ENCODE measurements around the gene SLC4A3.

Gene SLC4A3

DNA sequence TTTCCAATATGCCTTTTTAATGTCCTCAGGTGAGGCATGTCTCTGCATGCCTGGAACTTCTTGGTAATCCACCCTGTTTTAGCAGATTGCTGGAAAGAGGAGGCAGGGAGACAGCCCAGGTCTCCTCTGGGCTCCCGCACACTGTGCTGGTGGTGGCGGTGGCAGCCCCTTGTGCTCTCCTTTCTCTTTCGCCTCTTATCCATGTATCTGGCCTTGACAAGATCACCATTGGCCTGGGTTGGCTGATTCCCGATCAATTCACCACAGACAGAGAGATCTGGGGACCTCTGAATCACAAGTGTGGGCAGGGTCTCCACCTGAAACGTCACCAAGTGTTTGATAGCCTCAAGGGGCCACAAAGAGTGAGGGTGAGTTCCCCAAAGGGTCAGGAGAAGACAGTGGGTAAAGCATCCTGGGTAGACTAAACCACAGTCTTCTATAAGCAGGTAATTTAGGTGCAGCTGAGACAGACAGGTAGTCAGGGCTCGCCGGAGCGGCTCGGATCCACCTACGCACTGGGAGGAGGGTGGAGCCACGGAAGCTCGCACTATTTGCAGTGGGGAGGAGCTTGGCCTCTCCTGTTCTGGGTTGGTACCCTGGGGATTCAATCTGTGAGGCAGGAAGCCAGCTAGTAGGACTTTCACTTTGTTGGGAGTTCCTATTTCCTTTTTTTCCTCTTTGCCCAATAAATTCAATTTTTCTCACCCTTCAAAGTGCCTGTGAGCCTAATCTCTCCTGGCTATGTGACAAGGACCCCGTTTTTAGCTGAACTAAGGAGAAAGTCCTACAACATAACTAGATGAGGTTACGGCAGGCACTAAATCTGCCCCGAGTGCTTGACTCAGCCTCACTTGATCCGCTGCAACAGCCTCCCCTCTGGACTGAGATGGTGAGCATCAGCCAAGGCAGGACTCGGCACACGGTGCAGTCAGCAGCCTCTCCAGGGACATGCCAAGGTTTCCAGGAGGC is 57.6 kb downstream of the SLC4A3 start:
- DNase-seq: no peak

DNA sequence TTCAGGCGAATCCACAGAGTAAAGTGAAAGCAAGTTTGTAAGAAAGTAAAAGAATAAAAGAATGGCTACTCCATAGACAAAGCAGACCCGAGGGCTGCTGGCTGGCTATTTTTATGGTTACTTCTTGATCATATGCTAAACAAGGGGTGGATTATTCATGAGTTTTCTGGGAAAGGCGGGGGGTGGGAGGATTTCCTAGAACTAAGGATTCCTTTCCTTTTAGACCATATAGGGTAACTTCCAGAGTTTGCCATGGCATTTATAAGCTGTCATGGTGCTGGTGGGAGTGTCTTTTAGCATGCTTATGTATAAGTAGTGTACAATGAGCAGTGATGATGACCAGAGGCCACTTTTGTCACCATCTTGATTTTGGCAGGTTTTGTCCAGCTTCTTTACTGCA is 59.8 kb downstream of the SLC4A3 start:
- no peak for DNase-seq

DNA sequence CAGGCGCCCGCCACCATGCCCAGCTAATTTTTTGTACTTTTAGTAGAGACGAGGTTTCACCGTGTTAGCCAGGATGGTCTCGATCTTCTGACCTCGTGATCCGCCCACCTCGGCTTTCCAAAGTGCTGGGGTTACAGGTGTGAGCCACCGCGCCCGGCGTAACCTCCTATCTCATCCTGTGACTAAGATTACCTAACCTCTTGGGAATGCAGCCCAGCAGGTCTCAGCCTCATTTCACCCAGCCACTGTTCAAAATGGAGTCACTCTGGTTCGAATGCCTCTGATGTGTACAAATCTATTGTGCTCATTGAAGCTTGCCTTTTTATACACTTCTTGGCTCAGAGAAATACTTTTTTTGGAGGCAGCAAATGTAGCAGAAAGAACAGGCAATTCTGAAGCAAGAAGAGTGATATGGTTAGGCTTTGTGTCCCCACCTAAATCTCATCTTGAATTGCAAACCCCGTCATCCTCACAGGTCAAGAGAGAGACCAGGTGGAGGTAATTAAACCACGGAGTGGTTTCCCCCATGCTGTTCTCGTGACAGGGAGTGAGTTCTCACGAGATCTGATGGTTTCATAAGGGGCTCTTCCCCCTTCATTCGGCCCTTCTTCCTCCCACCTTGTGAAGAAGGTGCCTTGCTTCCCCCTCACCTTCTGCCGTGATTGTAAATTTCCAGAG is 60.6 kb downstream of the SLC4A3 start:
- DNase-seq: no peak

DNA sequence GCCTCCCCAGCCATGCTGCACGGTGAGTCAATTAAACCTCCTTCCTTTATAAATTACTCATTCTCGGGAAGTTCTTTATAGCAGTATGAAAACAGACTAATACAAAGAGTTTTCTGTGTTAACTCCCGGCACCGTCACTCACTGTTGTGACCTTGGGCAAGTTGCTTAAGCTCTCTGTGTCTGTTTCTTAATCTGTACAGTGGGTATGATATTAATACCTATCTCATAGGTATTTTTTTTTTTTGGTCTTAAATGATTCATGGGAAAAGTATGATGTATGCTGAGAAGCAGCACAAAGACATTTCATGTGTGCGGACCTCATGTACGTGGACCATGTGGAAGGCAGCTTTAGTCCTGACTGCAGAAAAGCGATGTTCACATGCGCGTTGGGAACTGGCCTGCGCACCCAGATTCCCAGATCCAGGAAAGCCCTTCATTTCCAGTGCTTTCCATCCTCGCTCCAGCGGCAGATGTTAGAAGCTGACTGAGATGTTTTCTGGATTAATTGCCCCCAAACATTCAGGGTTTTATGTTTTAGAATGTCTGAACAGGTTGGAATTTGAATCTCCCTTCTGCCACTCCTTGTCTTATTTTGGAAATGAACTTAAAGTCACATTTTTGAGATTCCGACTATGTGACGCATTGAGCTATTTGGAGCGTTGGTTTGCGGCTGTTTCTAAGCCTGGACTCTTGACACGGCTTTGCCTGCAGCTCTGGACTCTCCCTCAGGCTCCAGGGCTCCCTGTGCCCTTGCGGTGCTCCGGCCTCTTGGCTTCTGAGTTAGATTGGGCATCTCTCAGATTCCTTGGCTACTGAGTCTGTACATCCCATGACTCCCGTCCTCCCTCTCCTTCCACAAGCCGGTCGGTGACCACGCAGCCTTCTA is 61.4 kb downstream of the SLC4A3 start:
- DNase-seq: no peak

DNA sequence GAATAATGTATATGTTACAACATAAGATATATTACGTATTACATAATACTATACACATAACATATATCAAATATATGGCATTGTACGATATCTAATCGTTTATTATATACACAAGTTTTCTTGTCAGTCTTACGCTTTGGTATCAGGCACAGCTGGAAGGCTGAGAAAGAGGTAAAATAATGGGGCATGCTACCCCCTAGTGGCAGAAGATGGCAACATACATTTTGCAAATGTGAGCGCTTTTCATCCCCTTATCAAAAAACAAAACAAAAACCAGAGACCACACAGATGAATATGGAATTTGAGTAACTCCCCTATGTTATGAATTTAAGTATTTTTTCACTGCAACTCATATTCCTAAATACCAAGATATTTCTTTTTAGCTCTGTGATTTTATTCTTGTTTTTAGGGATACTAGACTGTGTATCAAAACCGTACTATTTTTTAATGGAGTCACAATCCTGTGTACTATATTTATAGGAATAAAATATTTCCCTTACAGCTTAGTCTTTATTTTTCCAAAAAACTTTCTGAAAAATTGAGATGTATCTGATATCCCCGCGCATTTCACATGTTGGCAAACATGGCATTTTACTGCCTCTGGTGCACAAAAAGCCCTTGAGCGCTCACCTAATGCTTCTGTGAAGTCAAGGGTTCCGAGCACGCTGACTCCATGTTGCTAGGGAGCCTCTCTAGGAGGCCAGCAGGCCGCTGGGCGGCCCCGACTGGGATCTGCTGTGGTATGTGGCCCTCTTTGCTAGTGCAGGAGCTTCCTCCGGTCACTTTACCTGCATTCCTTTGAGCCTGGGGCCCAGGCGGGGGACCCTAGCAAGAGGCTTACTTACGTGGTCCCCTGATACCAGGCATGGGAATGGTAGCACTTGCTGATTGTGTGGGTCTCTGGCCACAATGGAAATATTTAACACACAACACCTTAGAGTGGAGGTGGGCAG is 62.5 kb downstream of the SLC4A3 start:
- DNase-seq: no peak

DNA sequence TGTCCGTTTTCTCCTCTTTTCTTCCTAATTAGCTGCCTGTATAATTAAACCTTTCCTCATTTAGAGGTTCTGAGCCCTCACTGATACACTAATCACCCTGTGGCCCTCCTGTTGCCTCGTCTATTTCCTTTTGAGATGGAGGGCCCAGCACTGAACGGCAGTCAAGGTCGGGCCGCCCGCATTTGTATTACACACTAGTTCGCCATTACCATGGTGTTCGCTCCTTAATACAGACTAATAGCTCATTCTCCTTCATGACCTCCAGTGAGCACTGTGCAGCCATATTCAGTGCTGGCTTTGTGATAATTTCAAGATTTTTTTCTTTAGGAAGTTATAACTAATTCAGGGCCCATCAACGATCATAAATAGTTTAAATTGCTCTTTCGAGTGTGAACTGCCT is 64.1 kb downstream of the SLC4A3 start:
- DNase-seq: no peak
